ENCODE data around the gene CLCN2.
A peak's percentile ranks its signal among the peaks of the same experiment; 100 is the strongest.

Gene CLCN2

GRCh38 chr3:184325269-184325668 lies 36.1 kb downstream of the CLCN2 start:
- no peak for DNase-seq (ENCODE audit: low spot score)

GRCh38 chr3:184323696-184324095 lies 37.7 kb downstream of the CLCN2 start:
- DNase-seq (ENCODE audit: low spot score), result no peak

DNA sequence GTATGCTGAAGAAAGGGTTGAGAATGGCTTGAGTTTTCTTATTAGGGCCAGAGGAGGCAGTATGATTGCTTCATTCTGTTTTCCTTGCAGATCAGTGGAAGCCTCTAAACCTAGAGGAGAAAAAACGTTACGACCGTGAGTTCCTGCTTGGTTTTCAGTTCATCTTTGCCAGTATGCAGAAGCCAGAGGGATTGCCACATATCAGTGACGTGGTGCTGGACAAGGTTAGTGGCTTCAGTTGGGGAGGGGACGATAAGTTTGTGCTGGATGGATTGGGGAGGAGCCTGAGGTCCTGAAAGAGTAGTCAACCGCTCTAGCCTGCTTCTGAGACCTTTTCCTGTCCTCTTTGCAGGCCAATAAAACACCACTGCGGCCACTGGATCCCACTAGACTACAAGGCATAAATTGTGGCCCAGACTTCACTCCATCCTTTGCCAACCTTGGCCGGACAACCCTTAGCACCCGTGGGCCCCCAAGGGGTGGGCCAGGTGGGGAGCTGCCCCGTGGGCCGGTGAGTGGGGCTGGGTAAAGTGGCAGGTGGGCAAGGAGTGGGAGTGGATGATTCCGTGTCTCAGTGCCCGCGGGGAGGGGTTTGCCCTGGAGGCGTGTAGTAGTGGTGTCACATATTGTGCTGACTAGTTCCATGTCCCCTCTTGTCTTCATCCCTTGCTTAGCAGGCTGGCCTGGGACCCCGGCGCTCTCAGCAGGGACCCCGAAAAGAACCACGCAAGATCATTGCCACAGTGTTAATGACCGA lies 38.5 kb downstream of the CLCN2 start:
- no peak for DNase-seq (ENCODE audit: low spot score)

DNA sequence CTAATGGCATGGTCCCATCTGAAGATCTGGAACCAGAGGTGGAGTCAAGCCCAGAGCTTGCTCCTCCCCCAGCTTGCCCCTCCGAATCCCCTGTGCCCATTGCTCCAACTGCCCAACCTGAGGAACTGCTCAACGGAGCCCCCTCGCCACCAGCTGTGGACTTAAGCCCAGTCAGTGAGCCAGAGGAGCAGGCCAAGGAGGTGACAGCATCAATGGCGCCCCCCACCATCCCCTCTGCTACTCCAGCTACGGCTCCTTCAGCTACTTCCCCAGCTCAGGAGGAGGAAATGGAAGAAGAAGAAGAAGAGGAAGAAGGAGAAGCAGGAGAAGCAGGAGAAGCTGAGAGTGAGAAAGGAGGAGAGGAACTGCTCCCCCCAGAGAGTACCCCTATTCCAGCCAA lies 39.7 kb downstream of the CLCN2 start:
- no peak for DNase-seq (ENCODE audit: low spot score)

- peak; percentile 59 for DNase-seq (ENCODE audit: low spot score)
These were observed 41.3 kb downstream of the CLCN2 start for GRCh38 chr3:184320104-184320445.

DNA sequence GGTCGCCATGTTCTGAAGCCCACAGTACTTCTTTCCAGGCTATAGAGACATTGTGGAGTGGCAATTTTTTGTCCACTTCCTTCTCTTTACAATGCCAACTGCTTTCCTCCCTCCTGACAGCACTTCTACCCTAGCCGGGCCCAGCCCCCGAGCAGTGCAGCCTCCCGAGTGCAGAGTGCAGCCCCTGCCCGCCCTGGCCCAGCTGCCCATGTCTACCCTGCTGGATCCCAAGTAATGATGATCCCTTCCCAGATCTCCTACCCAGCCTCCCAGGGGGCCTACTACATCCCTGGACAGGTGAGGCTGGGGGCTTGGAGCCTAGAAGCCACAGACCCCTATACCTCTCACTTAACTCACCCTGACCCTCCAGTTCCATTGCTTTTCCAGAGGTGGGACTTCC lies 44.2 kb downstream of the CLCN2 start:
- no peak for DNase-seq (ENCODE audit: low spot score)

GRCh38 chr3:184316792-184317191 lies 44.6 kb downstream of the CLCN2 start:
- DNase-seq (ENCODE audit: low spot score), result no peak

GRCh38 chr3:184315871-184316661 lies 45.3 kb downstream of the CLCN2 start:
- no peak for DNase-seq (ENCODE audit: low spot score)

GRCh38 chr3:184315543-184315867 lies 45.9 kb downstream of the CLCN2 start:
- DNase-seq (ENCODE audit: low spot score), result no peak

DNA sequence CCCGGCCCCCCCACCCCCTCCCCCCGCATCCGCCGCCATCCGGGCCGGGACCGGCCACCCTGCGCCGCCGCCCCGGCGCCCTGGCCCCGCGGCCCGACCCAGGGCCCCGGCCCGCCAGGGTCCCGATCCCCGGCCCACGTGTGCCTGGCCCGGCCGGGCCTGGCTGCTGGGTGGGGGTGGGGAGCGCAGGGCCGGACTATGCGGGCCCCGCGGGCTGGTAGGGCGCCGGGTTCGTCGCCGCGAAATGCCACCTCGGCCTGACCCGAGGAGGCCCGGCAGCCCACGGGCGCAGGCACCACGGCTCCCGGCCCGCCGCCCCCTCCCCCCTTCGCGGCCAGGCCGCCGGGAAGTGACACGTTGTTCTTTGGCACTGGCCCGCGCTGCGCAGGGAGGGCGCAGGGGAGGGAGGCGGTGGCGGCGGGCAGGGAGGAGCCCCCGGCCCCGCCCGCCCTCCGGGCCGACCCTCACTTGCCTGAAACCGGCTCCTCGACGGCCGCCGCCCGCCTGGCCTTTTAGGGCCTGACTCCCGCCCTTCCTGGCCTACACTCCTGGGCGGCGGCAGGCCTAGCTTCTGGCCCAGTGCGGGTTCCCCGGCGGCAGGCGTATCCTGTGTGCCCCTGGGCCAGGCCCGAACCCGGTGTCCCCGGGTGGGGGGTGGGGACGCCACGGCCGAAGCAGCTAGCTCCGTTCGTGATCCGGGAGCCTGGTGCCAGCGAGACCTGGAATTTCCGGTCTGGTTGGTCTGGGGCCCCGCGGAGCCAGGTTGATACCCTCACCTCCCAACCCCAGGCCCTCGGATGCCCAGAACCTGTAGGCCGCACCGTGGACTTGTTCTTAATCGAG lies 46.5 kb downstream of the CLCN2 start:
- DNase-seq (ENCODE audit: low spot score), result peak; percentile 57

DNA sequence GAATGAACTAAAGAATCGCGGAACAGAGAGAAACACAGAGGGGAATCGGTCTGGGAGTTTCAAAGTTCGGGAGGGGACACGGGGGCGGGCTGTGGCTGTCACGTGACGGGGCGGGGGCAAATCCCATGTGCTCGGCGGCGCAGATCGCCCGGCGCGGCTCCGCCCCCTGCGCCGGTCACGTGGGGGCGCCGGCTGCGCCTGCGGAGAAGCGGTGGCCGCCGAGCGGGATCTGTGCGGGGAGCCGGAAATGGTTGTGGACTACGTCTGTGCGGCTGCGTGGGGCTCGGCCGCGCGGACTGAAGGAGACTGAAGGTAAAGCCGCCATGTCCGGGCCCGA lies 47.1 kb downstream of the CLCN2 start, which contains the start of gene EIF4G1:
TSS of gene EIF4G1 (plus strand) at position 244 of the 337 bp plus-strand sequence. CDS start 1,191 bp downstream, outside the sequence.
- DNase-seq (ENCODE audit: low spot score), result peak; percentile 89

DNA sequence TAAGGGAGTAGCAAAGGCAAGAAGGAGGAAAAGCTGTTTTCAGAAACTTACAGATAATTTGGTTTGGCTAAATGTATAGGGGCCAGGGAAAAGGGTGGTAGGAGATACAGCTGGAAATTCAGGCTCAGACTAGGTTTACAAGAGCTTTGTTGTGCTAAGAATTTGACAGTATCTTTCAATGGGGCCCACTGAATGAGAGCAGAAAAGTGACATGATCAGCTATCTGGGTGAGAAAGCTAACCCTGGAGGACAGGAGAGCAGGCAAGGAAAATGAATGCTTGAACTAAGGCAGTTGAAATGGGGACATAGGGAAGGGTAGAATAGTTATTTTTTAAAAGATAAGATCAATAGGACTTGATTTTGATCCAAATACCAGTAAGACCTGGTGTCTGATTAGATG lies 49.8 kb downstream of the CLCN2 start:
- no peak for DNase-seq (ENCODE audit: low spot score)

GRCh38 chr3:184308744-184309143 lies 52.7 kb downstream of the CLCN2 start:
- DNase-seq (ENCODE audit: low spot score), result no peak

DNA sequence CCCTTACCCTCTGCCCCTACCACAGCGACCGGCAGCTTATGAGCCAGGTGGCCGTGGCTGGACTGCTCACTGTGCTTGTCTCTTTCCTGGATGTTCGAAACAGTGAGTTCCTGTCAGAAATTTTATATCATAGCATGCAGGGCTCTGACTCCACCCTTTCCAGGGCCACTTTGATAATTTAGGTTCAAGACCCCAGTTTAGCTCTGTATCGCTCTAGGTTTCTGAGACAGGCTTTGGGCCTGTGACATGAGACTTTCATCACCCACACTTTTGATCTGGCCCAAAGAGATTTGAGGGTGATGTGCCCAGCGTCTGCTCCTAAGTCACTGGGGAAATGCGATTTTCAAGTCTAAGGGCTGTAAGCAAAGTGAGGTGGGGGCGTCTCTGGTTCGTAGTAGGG lies 53.5 kb downstream of the CLCN2 start:
- no peak for DNase-seq (ENCODE audit: low spot score)

DNA sequence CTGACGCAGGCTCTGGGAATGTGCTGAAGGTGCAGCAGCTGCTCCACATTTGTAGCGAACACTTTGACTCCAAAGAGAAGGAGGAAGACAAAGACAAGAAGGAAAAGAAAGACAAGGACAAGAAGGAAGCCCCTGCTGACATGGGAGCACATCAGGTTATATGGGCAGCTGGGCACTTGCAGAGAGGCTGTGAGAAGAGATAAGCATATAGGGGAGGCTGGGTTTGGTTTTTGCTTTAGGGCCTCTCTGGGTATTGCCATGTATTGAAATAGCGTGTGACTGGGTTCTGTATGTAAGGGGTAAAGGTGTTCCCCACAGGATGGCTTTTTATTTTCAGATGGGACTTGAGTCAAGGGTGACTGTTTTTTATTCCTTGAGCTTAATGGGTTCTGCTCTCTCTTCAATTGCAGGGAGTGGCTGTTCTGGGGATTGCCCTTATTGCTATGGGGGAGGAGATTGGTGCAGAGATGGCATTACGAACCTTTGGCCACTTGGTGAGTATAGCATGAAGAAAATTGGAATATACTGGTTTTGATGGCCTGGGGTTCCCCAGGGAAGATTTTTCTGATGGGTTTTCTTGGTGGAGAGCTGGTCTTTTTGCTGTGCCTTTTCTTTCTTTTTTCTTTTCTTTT lies 54.9 kb downstream of the CLCN2 start:
- DNase-seq (ENCODE audit: low spot score), result no peak

DNA sequence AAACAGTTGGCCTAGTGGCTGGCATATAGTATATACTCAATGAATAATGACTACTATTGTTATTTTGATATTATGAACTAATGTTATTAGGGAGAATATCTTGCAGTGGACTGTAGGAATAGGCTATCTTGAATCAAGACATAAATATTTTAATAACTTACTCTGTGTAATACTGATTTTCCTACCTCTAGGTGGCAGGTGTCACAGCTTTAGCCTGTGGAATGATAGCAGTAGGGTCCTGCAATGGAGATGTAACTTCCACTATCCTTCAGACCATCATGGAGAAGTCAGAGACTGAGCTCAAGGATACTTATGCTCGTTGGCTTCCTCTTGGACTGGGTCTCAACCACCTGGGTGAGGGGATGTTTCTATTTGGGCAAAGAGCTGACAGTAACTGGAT lies 55.8 kb downstream of the CLCN2 start:
- no peak for DNase-seq (ENCODE audit: low spot score)

DNA sequence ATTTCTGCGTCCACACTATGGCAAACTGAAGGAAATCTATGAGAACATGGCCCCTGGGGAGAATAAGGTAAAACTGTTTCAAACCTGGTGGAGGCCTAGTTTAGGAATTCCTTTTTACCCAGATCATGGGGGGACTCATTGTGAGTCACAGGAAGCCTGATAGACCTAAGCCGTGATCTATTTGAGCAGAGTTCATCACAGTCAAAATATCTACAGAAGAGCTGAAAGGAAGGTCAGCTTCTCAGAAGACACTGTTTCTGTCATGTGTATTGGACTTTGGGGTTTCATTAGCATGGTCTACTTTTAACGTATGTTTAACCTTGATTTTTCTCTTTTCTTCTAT lies 61.1 kb downstream of the CLCN2 start:
- DNase-seq (ENCODE audit: low spot score), result no peak

GRCh38 chr3:184299488-184300377 lies 61.7 kb downstream of the CLCN2 start:
- DNase-seq (ENCODE audit: low spot score), result no peak

DNA sequence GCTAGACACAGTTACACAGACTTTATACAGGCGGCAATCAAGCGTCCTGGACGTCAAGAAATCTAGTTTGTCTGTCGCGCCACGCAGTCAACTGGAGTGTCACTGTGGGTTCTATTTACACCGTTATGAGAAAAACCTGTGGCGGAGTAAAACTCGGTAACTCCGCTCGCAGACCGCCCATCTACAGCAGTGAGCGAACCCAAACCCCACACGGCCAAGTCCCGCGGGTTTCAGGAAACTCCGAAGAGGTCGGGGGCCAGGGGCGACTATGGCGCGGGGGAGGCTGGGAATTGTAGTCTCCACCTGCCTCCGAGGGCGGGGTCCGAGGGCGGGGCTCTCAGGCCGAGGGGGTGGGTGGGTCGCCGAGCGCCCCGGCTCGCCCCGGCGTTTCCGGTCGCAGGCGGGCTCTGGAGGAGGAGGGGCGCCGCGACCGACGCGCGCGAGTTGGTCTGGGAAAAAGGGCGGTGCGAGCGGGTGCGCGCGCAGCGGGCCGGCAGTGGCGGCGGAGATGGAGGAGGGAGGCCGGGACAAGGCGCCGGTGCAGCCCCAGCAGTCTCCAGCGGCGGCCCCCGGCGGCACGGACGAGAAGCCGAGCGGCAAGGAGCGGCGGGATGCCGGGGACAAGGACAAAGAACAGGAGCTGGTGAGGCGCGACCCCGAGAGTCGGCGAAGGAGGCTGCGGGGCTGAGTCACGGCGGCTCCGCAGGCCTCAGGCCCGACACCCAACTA lies 62.5 kb downstream of the CLCN2 start, which contains the start of gene PSMD2:
TSS of gene PSMD2 (plus strand) at position 483 of the 729 bp plus-strand sequence. CDS start at position 509, 26 bp downstream.
- DNase-seq (ENCODE audit: low spot score), result peak; percentile 86

DNA sequence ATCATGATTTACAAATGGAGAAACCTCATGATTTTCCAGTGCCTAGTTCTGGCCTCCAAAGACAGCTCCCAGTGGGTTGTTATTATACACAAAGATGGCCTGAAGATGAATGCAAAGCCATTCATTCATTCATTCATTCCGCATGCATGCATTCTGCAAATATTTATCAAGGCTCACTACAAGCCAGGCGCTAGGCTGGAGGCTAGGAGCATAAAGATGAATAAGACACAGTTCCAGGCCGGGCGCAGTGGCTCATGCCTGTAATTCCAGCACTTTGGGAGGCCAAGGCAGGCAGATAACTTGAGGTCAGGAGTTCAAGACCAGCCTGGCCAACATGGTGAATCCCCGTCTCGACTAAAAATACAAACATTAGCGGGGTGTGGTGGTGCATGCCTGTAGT lies 64.8 kb downstream of the CLCN2 start:
- no peak for DNase-seq (ENCODE audit: low spot score)

All from HuH-7.5 (cell line).